Fibroblast of pulmonary artery (primary cell): ENCODE measurements around the gene CFAP221.

Experiments used
- DNase-seq: peaks from one replicate; pipeline ENCODE4 v3.0.0-alpha.2; 2010; ENCODE audit warnings: low read depth
- H3K4me3 ChIP-seq: replicated peaks from 2 replicates; pipeline ENCODE4 v1.5.1; 2011; ENCODE audit warnings: low read depth, mild to moderate bottlenecking, control low read depth, low read length, moderate library complexity
- TF ChIP-seq, protein P1 (sequence below): IDR thresholded peaks from 2 replicates; pipeline ENCODE4 v1.5.1; 2011; ENCODE audit warnings: mild to moderate bottlenecking, control low read depth, low read length, inconsistent platforms; ENCODE audit errors: missing control alignments

Gene CFAP221

GRCh38 chr2:119583291-119583690, 39.0 kb downstream of the CFAP221 start:
- TF ChIP-seq, protein P1, sequence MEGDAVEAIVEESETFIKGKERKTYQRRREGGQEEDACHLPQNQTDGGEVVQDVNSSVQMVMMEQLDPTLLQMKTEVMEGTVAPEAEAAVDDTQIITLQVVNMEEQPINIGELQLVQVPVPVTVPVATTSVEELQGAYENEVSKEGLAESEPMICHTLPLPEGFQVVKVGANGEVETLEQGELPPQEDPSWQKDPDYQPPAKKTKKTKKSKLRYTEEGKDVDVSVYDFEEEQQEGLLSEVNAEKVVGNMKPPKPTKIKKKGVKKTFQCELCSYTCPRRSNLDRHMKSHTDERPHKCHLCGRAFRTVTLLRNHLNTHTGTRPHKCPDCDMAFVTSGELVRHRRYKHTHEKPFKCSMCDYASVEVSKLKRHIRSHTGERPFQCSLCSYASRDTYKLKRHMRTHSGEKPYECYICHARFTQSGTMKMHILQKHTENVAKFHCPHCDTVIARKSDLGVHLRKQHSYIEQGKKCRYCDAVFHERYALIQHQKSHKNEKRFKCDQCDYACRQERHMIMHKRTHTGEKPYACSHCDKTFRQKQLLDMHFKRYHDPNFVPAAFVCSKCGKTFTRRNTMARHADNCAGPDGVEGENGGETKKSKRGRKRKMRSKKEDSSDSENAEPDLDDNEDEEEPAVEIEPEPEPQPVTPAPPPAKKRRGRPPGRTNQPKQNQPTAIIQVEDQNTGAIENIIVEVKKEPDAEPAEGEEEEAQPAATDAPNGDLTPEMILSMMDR, result no peak
- H3K4me3 ChIP-seq, result no peak overlapping the region
- no peak for DNase-seq

DNA sequence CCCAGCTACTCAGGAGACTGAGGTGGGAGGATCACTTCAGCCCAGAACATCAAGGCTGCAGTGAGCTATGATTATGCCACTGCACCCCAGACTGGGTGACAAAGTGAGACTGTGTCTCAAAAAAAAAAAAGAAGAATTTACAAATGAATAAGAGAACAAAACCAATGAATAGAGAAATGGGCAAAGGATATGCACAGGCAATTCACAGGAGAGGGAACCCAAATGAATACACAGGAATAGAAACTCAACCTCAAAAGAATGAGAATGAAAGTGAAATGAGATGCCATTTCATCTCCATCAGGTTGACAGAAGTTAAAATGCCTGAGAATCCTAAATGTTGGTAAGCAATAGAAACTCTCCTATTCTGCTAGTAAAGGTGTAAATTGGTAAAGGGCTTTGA, 40.2 kb downstream of the CFAP221 start:
- no peak for DNase-seq
- TF ChIP-seq, protein P1, result no peak
- no peak overlapping the region for H3K4me3 ChIP-seq

GRCh38 chr2:119586085-119586484, 41.8 kb downstream of the CFAP221 start:
- DNase-seq, result no peak
- no peak overlapping the region for H3K4me3 ChIP-seq
- TF ChIP-seq, protein P1, result no peak

GRCh38 chr2:119590873-119591272, 46.6 kb downstream of the CFAP221 start:
- no peak overlapping the region for H3K4me3 ChIP-seq
- TF ChIP-seq, protein P1, result no peak
- no peak for DNase-seq

- no peak for DNase-seq
- H3K4me3 ChIP-seq, result no peak overlapping the region
- TF ChIP-seq, protein P1, result no peak
Measured at GRCh38 chr2:119591523-119591922, 47.3 kb downstream of the CFAP221 start.

DNA sequence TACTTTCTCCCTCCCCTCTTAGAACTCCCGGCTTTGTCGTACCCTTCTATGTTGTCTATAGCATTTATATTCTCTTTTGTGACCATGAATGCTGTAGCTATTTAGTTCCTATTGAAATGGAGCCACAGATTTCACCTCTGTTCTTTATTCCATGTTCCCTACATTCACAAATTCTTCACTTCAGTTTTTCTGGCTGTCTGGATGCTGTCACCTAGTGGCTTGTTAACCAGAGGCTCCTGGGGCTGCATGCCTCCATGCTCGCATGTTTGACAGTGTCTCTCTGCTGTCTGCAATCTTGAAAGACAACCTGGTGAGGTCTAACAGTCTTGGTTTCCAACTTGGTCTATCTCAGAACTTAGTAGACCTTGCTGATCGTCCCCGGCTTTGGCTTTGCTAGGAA, 48.2 kb downstream of the CFAP221 start:
- no peak overlapping the region for H3K4me3 ChIP-seq
- TF ChIP-seq, protein P1, result no peak
- no peak for DNase-seq

- H3K4me3 ChIP-seq, result no peak overlapping the region
- DNase-seq, result no peak
- TF ChIP-seq, protein P1, result no peak
Measured at GRCh38 chr2:119596638-119597037, 52.4 kb downstream of the CFAP221 start.
